OCI-LY7 (cell line): Measurements from ENCODE around the gene FDPS. TPM values are rescaled to one million over a fixed set of nuclear protein-coding genes. Genes with fewer than 3 reads are reported as not detected.

Experiments
- BruUV-seq: library from RNA; stranded (reverse); fragments of 400-500 nt; replicated peaks from 2 replicates; lab custom pipeline; 2021; lab: Mats Ljungman, UMichigan
- CTCF ChIA-PET: fragments of 300-600 bp; sonication (Branson Sonifier 250); formaldehyde crosslinking; loops from one replicate; lab custom pipeline; 2022; ENCODE audit warnings: antibody characterized with exemption; ENCODE audit not compliant: unreplicated experiment; lab: Charles Lee
- POLR2A ChIA-PET: fragments of 300-600 bp; sonication (Branson Sonifier 250); formaldehyde crosslinking; loops from one replicate; lab custom pipeline; 2022; ENCODE audit warnings: antibody characterized with exemption; lab: Charles Lee
- DNase-seq: peaks from one replicate; pipeline ENCODE4 v3.0.0-alpha.2; 2015; ENCODE audit warnings: low spot score
- H2AFZ ChIP-seq: fragments of 200-600 bp; sonication (generic), shearing (Covaris generic); 2 replicates; pipeline ENCODE4 v1.6.1; 2014; ENCODE audit warnings: mild to moderate bottlenecking, antibody characterized with exemption, low read length, moderate library complexity
- H3K27ac ChIP-seq: fragments of 200-600 bp; sonication (generic); 2 replicates; pipeline ENCODE4 v1.5.1; 2014; ENCODE audit warnings: mixed run types, low read depth, mild to moderate bottlenecking, moderate library complexity, low read length, inconsistent platforms; ENCODE audit not compliant: poor library complexity, severe bottlenecking
- H3K36me3 ChIP-seq: fragments of 200-600 bp; sonication (generic); 2 replicates; pipeline ENCODE4 v1.6.1; 2014; ENCODE audit warnings: mild to moderate bottlenecking, antibody characterized with exemption, low read length, moderate library complexity, mixed read lengths; ENCODE audit not compliant: insufficient read depth
- H3K4me1 ChIP-seq: fragments of 200-600 bp; sonication (generic); 2 replicates; pipeline ENCODE4 v1.5.1; 2014; ENCODE audit warnings: mild to moderate bottlenecking, low read length; ENCODE audit not compliant: insufficient read depth, poor library complexity, severe bottlenecking
- H3K4me2 ChIP-seq: fragments of 200-600 bp; sonication (generic); 2 replicates; pipeline ENCODE4 v1.6.1; 2014; ENCODE audit warnings: mild to moderate bottlenecking, low read length
- H3K4me3 ChIP-seq: fragments of 200-600 bp; sonication (generic); 2 replicates; pipeline ENCODE4 v1.5.1; 2014; ENCODE audit warnings: mild to moderate bottlenecking, low read depth, low read length; ENCODE audit not compliant: poor library complexity, severe bottlenecking
- H3K79me2 ChIP-seq: fragments of 200-600 bp; sonication (generic); 2 replicates; pipeline ENCODE4 v1.6.1; 2016; ENCODE audit warnings: low read depth, mild to moderate bottlenecking, low read length, moderate library complexity, mixed read lengths; ENCODE audit not compliant: insufficient read depth
- H3K9me2 ChIP-seq: fragments of 200-600 bp; sonication (generic); 2 replicates; pipeline ENCODE4 v1.6.1; 2016; ENCODE audit warnings: mild to moderate bottlenecking, low read length, mixed read lengths; ENCODE audit not compliant: insufficient read depth
- H3K9me3 ChIP-seq: fragments of 200-600 bp; sonication (generic); 2 replicates; pipeline ENCODE4 v1.6.1; 2014; ENCODE audit warnings: mild to moderate bottlenecking, mixed run types, low read length, mixed read lengths
- H4K20me1 ChIP-seq: fragments of 200-600 bp; sonication (generic); 2 replicates; pipeline ENCODE4 v1.6.1; 2014; ENCODE audit warnings: mild to moderate bottlenecking, antibody characterized with exemption, low read length, moderate library complexity, mixed read lengths; ENCODE audit not compliant: insufficient read depth
- CTCF ChIP-seq: fragments of 200-600 bp; sonication (generic); conservative IDR thresholded peaks from 2 replicates; pipeline ENCODE4 v1.5.1; 2014; ENCODE audit warnings: mild to moderate bottlenecking, antibody characterized with exemption, low read length, moderate library complexity, mixed read lengths
- EZH2phosphoT487 ChIP-seq: fragments of 200-600 bp; sonication (generic); IDR thresholded peaks from 2 replicates; pipeline ENCODE4 v1.6.1; 2018; ENCODE audit warnings: low read depth, borderline replicate concordance, mild to moderate bottlenecking, mixed run types, antibody characterized with exemption, low read length, moderate library complexity, mixed read lengths
- intact Hi-C: fragments of 100-400 bp; cut with micrococcal nuclease; formaldehyde crosslinking; loops from one replicate; pipeline ENCODE4 v1.10.0; 2022; ENCODE audit not compliant: unreplicated experiment
- total RNA-seq, 2 experiments: library from RNA; depleted of rRNA in 1 of 2; stranded (reverse); fragments of >200 nt in 1 of 2; shearing (Covaris generic) in 1 of 2; gene quantifications; 2 replicates each; pipeline ENCODE4 v1.2.3, GENCODE V29; 2014 to 2022

FDPS gene
- total RNA-seq, 2 experiments from 2014 or later, result 263 to 531 TPM

GRCh38 chr1:155321639-155322503, 13.2 kb downstream of the FDPS start:
- DNase-seq, result no peak
- H4K20me1 ChIP-seq, result no peaks in the 10 kb centered on the region; the same call in 1 of the 2 replicates
- no peaks in the 10 kb centered on the region for H3K9me2 ChIP-seq
- peak overlapping the region; percentile 78 for H3K4me3 ChIP-seq
- POLR2A ChIA-PET, result interaction anchor here (0.5 to 1.0 kb wide), 3 partner anchors 45 to 279 kb away, joined by 3 to 5 read pairs (median 4); partner anchors contain the start of gene HCN3
- TF ChIP-seq EZH2phosphoT487 (no peak), CTCF (no peak)
- H3K36me3 ChIP-seq, result peaks cover 45% of the 10 kb centered on the region
- H3K4me1 ChIP-seq, result peaks cover 27% of the 10 kb centered on the region
- H3K9me3 ChIP-seq, result no peaks in the 10 kb centered on the region
- H2AFZ ChIP-seq, result no peak overlapping the region
- CTCF ChIA-PET, result no interaction called here
- H3K4me2 ChIP-seq, result peak overlapping the region; percentile 96
- no peaks in the 10 kb centered on the region for H3K79me2 ChIP-seq
- BruUV-seq, result no TSS peak
- intact Hi-C loops, result loop anchor here (5.0 kb wide), 1 partner anchor 145 kb away; no protein-coding TSS in a partner anchor
- H3K27ac ChIP-seq, result no peak overlapping the region

- POLR2A ChIA-PET, result interaction anchor here (1.0 kb wide), 1 partner anchor 46 kb away, joined by 4 read pairs; the partner anchor contains the start of gene HCN3
- CTCF ChIA-PET, result no interaction called here
Observed at GRCh38 chr1:155322571-155322952, 13.9 kb downstream of the FDPS start.

More at GRCh38 chr1:155322571-155322952, 13.9 kb downstream of the FDPS start:
- H3K4me2 ChIP-seq, result peak overlapping the region; percentile 96
- no peak overlapping the region for H3K27ac ChIP-seq
- no peaks in the 10 kb centered on the region for H3K79me2 ChIP-seq
- H4K20me1 ChIP-seq, result no peaks in the 10 kb centered on the region; the same call in 1 of the 2 replicates
- H3K9me3 ChIP-seq, result no peaks in the 10 kb centered on the region
- peak overlapping the region; percentile 78 for H3K4me3 ChIP-seq
- H3K4me1 ChIP-seq, result peaks cover 27% of the 10 kb centered on the region
- no peak overlapping the region for H2AFZ ChIP-seq
- H3K36me3 ChIP-seq, result peaks cover 39% of the 10 kb centered on the region
- no TSS peak for BruUV-seq
- peak; percentile 33 for DNase-seq
- intact Hi-C loops, result loop anchor here (5.0 kb wide), 1 partner anchor 145 kb away; no protein-coding TSS in a partner anchor
- no peaks in the 10 kb centered on the region for H3K9me2 ChIP-seq
- TF ChIP-seq CTCF (no peak), EZH2phosphoT487 (no peak)
